ENCODE measurements around the gene SPATS2L.

GRCh38 chr2:200314976-200315567, 8.6 kb downstream of the SPATS2L start:
- TF ChIP-seq POLR2A (IDR thresholded peaks at IDR 0.05), result no peak
- no peak for TF ChIP-seq CTCF (IDR thresholded peaks at IDR 0.05)
- no peak for TF ChIP-seq EP300 (IDR thresholded peaks at IDR 0.05)
